Dermis blood vessel endothelial cell (primary cell): ENCODE measurements around the gene TMEM63B. TPM values are rescaled to one million over a fixed set of nuclear protein-coding genes. Genes with fewer than 3 reads are reported as not detected.
A peak's percentile ranks its signal among the peaks of the same experiment; 100 is the strongest.
"Not testable (repeated sequence)": the region's sequence is repeated elsewhere in the genome, so short reads cannot be mapped to it uniquely, and the experiment has no call there.

ENCODE experiments used
- DNase-seq: peaks from one replicate; pipeline ENCODE4 v3.0.0; 2010
- total RNA-seq: library from RNA; depleted of rRNA; stranded (reverse); fragments of >200 nt; gene quantifications from 2 replicates; pipeline ENCODE4 v1.2.3, GENCODE V29; 2014

The TMEM63B gene
- total RNA-seq, 1 donor from 2014 or later = 33.0 TPM

GRCh38 chr6:44117397-44118128, 9.8 kb upstream of the TMEM63B start:
- DNase-seq = no peak

- DNase-seq = no peak
These were observed 7.6 kb upstream of the TMEM63B start for GRCh38 chr6:44119704-44120262.

- DNase-seq = no peak
These were observed 6.5 kb upstream of the TMEM63B start for GRCh38 chr6:44120692-44121443.

- peak; percentile 93 for DNase-seq
These were observed 4.6 kb upstream of the TMEM63B start for GRCh38 chr6:44122801-44123200.

- no peak for DNase-seq
These were observed 3.8 kb upstream of the TMEM63B start for GRCh38 chr6:44123544-44123943.

- DNase-seq = peak; percentile 64
These were observed 819 bp upstream of the TMEM63B start for GRCh38 chr6:44126320-44127149.

- DNase-seq = peak; percentile 61
These were observed 915 bp downstream of the TMEM63B start for GRCh38 chr6:44128020-44128917.

- no peak for DNase-seq
These were observed 2.5 kb downstream of the TMEM63B start for GRCh38 chr6:44129841-44130322.

GRCh38 chr6:44131892-44132291, 4.5 kb downstream of the TMEM63B start:
- no peak for DNase-seq

- DNase-seq = no peak
These were observed 5.1 kb downstream of the TMEM63B start for GRCh38 chr6:44132476-44132875.

GRCh38 chr6:44133003-44133931, 5.9 kb downstream of the TMEM63B start:
- DNase-seq = peak; percentile 47

GRCh38 chr6:44133981-44134711, 6.8 kb downstream of the TMEM63B start:
- DNase-seq = no peak

GRCh38 chr6:44135173-44135758, 7.9 kb downstream of the TMEM63B start:
- no peak for DNase-seq

GRCh38 chr6:44135875-44136274, 8.5 kb downstream of the TMEM63B start:
- DNase-seq = no peak

- DNase-seq = no peak
These were observed 11.5 kb downstream of the TMEM63B start for GRCh38 chr6:44138717-44139350.

GRCh38 chr6:44139351-44139743, 12.0 kb downstream of the TMEM63B start:
- no peak for DNase-seq

GRCh38 chr6:44142835-44143234, 15.5 kb downstream of the TMEM63B start:
- no peak for DNase-seq

GRCh38 chr6:44143731-44144130, 16.4 kb downstream of the TMEM63B start:
- DNase-seq = no peak

- DNase-seq = not testable (repeated sequence)
These were observed 17.2 kb downstream of the TMEM63B start for GRCh38 chr6:44144536-44144935.
